Stimulated activated naive CD4-positive, alpha-beta T cell (primary cell): ENCODE results near the gene LAMA2.
"Not testable (repeated sequence)": the region's sequence is repeated elsewhere in the genome, so short reads cannot be mapped to it uniquely, and the experiment has no call there.

Source experiments
- DNase-seq, 6 experiments: peaks; one replicate each; lab custom pipeline; 2025; lab: John Stamatoyannopoulos, UW

LAMA2 gene

GRCh38 chr6:129124347-129124746 is 241.4 kb downstream of the LAMA2 start:
- DNase-seq = no peak

- DNase-seq = no peak
Observed at GRCh38 chr6:129130106-129130505, 247.2 kb downstream of the LAMA2 start.

GRCh38 chr6:129130959-129131681 is 248.2 kb downstream of the LAMA2 start:
- DNase-seq = no peak

GRCh38 chr6:129133770-129134192 is 250.8 kb downstream of the LAMA2 start:
- no peak for DNase-seq

- no peak for DNase-seq
Observed at GRCh38 chr6:129134535-129134934, 251.6 kb downstream of the LAMA2 start.

GRCh38 chr6:129135451-129135850 is 252.5 kb downstream of the LAMA2 start:
- no peak for DNase-seq

- DNase-seq = no peak
Observed at GRCh38 chr6:129136751-129137150, 253.8 kb downstream of the LAMA2 start.

GRCh38 chr6:129138739-129139405 is 255.9 kb downstream of the LAMA2 start:
- DNase-seq = no peak

GRCh38 chr6:129140526-129140925 is 257.6 kb downstream of the LAMA2 start:
- DNase-seq = no peak

GRCh38 chr6:129141499-129141898 is 258.6 kb downstream of the LAMA2 start:
- DNase-seq = no peak

GRCh38 chr6:129146902-129147301 is 264.0 kb downstream of the LAMA2 start:
- no peak for DNase-seq

GRCh38 chr6:129150507-129150906 is 267.6 kb downstream of the LAMA2 start:
- no peak for DNase-seq

GRCh38 chr6:129153257-129153656 is 270.3 kb downstream of the LAMA2 start:
- no peak for DNase-seq

- DNase-seq = not testable (repeated sequence)
Observed at GRCh38 chr6:129159242-129159641, 276.3 kb downstream of the LAMA2 start.

GRCh38 chr6:129162605-129163004 is 279.7 kb downstream of the LAMA2 start:
- no peak for DNase-seq

- DNase-seq = no peak
Observed at GRCh38 chr6:129163551-129163950, 280.6 kb downstream of the LAMA2 start.

GRCh38 chr6:129164032-129164431 is 281.1 kb downstream of the LAMA2 start:
- DNase-seq = no peak

- not testable (repeated sequence) for DNase-seq
Observed at GRCh38 chr6:129172279-129172995, 289.5 kb downstream of the LAMA2 start.

GRCh38 chr6:129175066-129175465 is 292.1 kb downstream of the LAMA2 start:
- no peak for DNase-seq

- DNase-seq = no peak
Observed at GRCh38 chr6:129177801-129178200, 294.9 kb downstream of the LAMA2 start.

GRCh38 chr6:129179283-129179682 is 296.3 kb downstream of the LAMA2 start:
- DNase-seq = no peak

GRCh38 chr6:129181001-129181400 is 298.1 kb downstream of the LAMA2 start:
- no peak for DNase-seq

- DNase-seq = no peak
Observed at GRCh38 chr6:129183187-129183591, 300.3 kb downstream of the LAMA2 start.
